Measurements from ENCODE around the gene COL11A2.
"Not testable (repeated sequence)": the region's sequence is repeated elsewhere in the genome, so short reads cannot be mapped to it uniquely, and the experiment has no call there.

The COL11A2 gene

DNA sequence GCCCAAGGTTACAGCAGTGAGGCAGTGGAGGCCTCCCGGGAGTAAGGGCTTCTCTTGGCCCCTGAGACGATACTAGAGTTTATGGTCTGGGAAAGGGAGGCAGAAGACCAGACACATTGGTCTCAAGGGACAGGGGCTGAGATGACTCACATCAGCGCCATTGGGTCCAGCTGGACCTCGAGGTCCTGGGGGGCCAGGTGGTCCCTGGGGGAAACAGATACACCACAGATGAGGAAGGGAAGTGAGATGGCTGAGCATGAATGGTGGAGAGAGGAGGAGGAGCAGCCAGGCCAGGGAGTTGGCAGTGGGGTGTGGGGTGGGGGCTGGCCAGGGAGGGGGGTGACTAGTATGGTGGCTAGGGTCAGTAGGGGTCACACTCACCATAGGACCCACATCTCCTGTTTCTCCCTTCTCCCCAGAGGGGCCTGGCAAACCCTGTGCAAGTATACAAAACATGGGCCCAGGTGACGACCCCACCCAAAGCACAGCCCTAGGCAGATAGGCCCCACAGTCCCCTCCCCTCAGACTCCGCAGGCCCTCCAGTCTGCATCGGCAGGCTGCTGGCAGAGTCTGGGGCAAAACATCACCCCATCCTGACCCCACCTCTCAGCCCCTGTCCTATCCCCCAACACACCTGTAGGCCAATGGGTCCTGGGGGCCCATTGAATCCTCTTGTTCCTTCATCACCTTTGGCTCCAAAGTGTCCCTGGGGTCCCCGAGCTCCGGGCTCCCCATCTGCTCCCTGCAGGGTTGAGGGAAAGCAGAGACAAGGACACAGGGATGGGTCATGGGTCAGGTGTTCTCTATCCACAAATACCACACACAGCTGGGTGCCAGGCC is 21.9 kb downstream of the COL11A2 start:
- DNase-seq: no peak

DNA sequence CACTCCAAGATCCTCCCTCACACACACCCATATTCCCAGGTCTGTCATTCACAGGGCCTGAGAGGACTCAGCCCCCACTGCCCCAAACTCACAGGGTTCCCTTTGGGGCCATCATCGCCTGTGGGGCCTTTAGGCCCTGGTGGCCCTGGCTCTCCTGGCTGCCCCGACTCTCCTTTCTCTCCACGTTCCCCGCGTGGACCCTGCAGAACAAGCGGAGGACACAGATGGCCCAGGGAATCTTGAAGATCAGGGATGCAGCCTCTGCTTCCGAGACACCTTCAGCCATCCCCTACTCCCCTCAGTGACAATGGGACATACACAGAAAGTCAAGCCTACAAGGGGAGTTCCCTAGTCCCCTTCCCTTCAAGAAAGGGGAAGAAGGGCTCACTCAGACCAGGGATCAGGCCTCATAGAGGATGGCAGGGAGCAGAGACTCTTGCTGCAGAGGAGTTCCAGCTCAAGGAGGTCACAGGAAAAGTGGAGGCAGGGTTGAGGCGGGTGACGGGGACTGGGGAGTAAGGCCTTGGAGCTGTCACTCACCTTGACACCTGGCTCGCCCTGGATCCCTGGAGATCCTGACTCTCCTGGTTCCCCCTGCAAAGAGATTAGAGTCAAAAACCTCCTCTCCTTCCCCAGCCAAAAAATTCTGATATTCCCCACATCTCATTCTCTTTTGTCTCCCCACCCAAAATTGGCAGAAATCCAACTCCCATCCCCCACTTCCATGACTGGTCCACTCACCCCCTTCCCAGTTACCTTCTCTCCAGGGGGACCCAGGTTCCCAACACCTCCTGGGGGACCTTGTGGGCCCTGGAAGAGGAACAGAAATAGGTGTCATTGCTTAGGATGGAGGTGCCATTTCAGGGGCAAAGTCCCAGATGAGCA is 22.7 kb downstream of the COL11A2 start:
- no peak for DNase-seq

DNA sequence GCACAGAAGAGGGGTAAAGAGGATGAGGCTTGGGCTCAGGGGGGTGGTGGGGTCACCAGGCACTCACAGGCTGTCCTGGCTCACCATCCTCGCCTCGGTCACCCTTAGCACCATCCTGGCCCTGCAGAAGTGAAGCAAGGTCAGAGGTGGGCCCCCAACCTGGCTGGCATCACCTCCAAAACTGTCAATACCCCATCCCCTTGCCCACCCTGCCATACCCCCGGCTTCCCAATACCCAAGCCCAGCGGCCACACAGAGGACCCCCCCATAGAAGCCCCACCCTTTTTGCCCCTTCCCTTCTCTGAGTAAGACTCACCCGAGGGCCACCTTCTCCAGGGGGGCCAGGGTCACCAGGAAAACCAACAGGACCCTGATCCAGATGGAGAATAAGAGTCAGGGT is 23.6 kb downstream of the COL11A2 start:
- no peak for DNase-seq

DNA sequence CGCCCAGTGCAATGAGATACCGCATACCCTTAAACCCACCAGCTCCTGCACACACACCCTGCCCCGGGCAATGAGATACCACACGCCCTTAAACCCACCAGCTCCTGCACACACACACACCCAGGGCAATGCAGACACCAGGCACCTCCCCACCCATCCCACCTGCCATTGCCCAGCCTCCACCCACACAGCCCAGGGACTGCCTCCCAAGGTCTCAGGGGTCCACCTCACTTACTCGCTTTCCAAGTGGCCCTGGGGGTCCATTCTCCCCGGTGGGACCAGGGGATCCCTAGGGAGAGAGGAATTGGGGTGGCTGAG is 24.0 kb downstream of the COL11A2 start:
- DNase-seq: no peak

DNA sequence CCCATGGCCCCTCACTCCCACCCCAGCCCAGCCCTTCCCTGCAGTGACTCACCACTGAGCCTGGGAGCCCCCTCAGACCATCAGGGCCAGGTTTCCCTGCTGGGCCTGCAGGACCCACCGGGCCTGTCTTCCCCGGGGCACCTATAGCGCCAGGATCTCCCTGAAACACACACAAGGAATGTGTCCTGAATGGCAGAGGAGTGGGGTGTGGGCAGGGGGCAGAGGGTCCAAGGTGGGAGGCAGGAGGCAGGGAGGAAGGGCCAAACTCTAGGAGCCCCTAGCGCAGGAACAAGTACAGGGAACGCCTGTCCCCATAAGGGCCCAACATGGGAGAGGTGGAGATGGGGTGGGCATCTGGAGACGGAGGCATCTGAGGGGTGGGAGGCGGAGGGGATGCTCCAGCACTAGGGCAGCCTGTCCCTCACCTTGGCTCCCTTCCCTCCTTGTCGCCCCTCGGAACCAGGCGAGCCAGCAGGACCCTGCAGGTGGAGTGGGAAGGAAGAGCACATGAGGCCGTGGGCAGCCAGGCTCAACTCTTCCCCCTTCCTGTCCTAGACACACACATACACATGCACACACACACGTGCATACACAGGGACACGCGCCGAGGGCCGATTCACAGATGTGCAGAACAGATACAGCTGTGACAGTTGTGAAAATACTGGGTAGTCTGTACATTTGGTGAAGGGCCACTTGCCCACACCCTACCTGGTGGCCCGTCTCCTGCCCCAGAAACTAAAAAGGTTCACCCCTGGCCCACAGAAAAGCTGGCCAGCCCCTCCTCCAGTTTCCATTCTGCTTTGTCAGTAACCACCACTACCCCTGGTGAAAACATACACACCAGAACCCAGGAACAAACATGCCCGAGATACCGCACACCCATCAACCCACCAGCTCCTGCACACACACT is 24.6 kb downstream of the COL11A2 start:
- no peak for DNase-seq

DNA sequence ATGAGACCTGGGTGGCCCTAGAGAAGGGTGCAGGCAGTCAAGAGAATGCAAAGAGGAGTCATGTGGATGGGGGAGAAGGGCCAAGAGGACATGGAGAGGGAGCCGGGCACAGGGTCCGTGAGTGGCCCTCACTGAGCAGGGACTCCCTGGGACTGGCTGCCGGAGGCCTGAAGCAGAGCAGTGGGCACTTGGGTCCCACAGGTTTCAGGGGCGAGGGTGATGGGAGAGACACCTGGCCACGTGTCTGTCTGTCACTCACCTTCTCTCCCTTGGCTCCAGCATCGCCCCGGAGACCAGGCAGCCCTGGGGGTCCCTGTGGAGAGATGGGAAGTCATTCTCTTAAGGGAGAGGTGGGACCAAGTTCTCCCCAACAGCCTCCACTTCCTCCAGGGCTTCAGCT is 25.5 kb downstream of the COL11A2 start:
- DNase-seq: no peak

GRCh38 chr6:33166363-33166762 is 25.9 kb downstream of the COL11A2 start:
- no peak for DNase-seq

DNA sequence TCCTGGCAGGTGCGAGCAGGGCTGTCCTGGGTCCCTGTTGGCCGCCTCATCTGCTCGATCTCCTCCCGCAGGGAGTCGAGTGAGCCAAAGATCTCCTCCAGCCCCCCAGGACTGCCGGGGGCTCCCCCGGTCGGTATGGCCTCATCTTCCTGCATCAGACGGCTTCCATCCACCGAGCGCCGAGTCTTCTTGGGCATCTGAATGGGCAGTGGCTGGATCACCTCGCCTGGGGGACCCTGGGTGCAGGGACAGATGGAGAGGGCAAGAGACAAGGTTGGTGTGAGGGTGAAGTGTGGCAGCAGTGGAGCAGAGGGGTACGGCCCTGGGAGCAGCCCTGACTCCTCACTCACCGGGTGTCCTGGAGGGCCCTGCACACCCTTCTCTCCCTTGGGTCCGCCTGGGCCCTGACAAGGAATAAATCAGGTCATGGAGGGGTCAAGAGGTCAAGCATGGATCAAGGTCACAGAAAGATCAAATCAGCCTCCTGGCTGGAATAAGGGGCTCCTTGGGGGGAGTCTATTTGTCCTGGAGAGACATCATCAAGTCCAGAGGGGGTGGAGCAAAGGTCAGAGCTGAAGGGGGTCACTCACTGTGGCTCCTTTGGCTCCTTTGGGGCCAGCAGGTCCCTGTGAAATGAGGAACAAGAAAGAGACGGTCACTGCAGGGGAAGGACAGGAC is 26.5 kb downstream of the COL11A2 start:
- DNase-seq: no peak

- no peak for DNase-seq
Observed at GRCh38 chr6:33164665-33165373, 27.4 kb downstream of the COL11A2 start.

DNA sequence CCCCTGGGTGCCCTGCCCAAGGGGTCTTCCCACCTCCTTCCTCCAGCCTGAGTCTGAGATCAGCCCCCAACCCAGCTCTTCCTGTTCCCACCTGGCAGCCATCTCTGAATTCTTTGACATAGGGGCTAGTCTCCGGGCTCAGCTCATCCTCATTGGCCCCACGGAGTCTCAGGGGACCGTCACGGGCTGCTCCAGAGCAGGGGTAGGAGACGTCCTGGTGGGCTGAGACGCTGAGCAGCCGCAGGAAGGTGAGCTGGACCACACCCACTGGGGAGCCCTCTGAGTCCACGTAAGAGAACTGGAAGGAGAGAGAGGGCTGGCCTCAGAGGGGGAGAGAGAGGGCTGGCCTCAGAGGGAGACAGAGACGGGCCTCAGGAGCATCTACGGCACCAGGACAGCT is 28.1 kb downstream of the COL11A2 start:
- DNase-seq: no peak

- no peak for DNase-seq
Observed at GRCh38 chr6:33163540-33163939, 28.7 kb downstream of the COL11A2 start.

GRCh38 chr6:33161354-33162331 is 30.6 kb downstream of the COL11A2 start:
- peak; percentile 84 to 86 for DNase-seq

- no peak for DNase-seq
Observed at GRCh38 chr6:33160728-33161344, 31.4 kb downstream of the COL11A2 start.

DNA sequence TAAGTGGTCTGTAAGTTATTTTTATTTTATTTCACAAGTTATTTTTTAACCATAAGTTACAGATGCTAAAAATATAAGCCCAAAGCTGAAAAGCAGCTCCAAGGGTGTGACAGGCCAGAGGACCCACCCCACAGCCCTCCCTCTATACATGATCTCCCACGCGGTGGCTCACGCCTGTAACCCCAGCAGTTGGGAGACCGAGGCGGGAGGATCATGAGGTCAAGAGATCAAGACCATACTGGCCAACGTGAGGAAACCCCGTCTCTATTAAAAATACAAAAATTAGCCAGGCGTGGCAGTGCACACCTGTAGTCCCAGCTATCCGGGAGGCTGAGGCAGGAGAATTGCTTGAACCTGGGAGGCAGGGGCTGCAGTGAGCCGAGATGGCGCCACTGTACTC is 32.2 kb downstream of the COL11A2 start:
- DNase-seq: no peak

- no peak for DNase-seq
Observed at GRCh38 chr6:33156964-33157363, 35.3 kb downstream of the COL11A2 start.

DNA sequence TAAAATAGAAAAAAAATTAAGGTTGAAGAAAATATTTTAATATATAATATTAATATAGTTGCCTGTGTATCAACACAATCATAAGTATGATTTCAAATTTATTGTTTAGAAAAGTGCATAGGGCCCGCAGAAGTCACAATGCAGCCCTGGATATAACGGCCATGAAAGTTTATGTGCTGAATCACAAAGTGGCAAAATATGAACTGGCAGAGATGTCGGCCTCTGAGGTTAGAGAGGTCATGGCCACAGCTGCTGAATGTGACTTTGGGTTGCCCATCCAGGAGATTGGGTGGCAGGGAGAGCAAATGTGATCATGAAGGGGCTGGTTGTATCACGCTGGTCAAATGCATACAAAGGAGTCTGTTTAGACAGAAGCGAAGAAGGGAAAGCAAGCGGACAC is 35.7 kb downstream of the COL11A2 start:
- no peak for DNase-seq

GRCh38 chr6:33154349-33154748 is 37.9 kb downstream of the COL11A2 start:
- no peak for DNase-seq

DNA sequence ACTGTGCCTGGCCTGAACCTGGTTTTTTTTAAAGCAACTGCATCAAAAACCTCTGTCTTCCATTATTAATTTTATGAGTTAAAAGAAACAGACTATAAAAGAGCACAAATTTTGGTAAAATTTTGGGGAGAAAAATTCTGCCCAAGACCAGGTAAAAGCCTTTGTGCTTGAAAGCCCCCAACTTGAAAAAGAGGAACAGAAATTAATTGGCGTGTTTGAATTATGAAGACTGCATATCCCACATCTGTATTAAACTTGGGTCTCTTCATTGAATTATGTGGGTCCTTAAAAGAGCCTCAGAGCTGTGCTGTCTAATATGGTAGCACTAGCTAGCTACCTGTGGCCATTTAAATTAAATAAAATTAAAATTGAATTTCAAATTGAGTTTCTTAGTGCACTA is 41.2 kb downstream of the COL11A2 start:
- DNase-seq: no peak

DNA sequence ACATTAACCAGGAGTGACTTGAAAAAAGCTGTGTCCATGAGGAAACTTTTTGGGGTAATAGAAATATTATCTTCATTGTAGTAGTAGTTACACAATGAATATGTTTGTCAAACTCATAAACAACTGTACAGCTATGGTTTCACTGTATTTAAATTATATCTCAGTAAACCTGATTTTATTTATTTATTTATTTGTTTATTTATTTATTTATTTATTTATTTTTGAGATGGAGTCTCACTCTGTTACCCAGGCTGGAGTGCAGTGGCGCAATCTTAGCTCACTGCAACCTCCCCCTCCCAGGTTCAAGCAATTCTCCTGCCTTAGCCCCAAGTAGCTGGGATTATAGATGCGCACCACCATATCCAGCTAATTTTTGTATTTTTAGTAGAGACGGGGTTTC is 41.7 kb downstream of the COL11A2 start:
- not testable (repeated sequence) for DNase-seq
